ENCODE measurements around the gene CBX8. TPM values are rescaled to one million over a fixed set of nuclear protein-coding genes. Genes with fewer than 3 reads are reported as not detected.

Gene CBX8
- total RNA-seq = 1 to 10 TPM; 6.0 to 7.2 TPM

DNA sequence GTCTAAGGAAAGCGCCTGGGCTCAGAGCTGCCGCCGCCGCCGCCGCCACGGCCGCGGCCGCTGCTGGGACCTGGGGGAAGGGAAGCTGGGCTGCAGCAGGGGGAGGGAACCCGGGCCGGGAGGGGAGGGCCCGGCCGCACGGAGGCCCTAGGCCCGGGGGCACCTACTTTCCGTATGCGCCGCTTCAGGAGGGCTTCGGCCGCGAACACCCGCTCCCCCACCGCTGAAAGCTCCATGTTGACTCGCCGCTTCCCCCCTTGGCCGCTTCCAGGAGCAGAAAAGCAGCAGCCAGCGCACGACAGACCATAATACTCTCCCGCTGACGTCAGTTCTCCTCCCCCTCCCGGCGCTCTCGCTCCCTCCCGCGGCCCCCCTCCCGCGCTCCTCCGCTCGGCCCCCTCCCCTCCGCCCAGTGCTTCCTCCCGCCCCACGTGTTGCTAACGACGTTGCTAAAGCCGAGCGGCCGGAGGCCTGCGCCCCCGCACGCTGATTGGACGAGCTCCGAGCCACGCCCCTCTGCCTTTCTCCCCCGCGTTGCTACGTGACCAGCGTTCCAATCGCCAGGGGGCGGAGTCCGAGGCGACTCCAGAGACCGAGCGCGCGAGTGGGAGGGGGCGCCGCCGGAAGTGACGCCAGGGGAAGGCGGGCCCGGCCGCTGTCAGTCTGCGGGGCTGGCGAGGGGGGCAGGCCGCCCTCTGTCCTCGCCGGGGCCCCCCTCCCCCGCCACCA is at the start of gene CBX8:
CBX8 (minus strand) TSS at position 315 of the 729 bp plus-strand sequence; CDS start at position 236, 79 bp downstream.
- DNase-seq (peak; percentile 100), ATAC-seq (replicated peaks in 1 of 2) (peak; percentile 87)
- Mint-ChIP-seq H3K27ac (peak within 1 kb of the TSS; percentile 64), H3K27me3 (ENCODE audit: low read depth) (peaks cover 35% of the 10 kb centered on the region), H3K4me3 (peak within 1 kb of the TSS; percentile 77 to 86), H3K36me3 (ENCODE audit: insufficient read depth in 2 of 2) (peaks cover 2 to 7% of the 10 kb centered on the region in 2 donors), H3K4me1 (ENCODE audit: low read depth) (peaks cover 41% of the 10 kb centered on the region), H3K9me3 (no peaks in the 10 kb centered on the region)

DNA sequence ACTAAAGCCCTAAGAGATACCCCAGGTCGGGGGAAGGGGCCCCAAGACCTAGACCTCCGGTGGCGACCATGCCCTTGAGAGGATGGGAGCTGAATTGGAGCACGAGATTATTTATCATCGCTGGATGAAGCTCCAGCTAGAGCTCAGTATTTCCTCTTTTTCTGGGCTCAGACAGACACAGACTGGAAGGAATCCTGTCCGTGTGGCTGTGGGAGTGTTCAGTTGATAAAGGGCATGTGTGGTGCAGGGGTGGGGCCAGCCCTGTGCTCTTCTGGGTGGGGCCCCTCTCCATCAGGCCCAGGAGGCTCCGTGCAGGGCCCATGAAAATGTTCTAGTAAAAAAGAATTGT is 48.7 kb upstream of the CBX8 start:
- Mint-ChIP-seq H3K4me3 (no peak overlapping the region), H3K36me3 (ENCODE audit: insufficient read depth in 2 of 2) (no peaks in the 10 kb centered on the region), H3K27ac (no peak overlapping the region), H3K27me3 (ENCODE audit: low read depth) (peaks cover 32% of the 10 kb centered on the region), H3K9me3 (no peaks in the 10 kb centered on the region), H3K4me1 (ENCODE audit: low read depth) (peaks cover 28% of the 10 kb centered on the region)
- DNase-seq = no peak
- ATAC-seq (replicated peaks in 1 of 2) = no peak

DNA sequence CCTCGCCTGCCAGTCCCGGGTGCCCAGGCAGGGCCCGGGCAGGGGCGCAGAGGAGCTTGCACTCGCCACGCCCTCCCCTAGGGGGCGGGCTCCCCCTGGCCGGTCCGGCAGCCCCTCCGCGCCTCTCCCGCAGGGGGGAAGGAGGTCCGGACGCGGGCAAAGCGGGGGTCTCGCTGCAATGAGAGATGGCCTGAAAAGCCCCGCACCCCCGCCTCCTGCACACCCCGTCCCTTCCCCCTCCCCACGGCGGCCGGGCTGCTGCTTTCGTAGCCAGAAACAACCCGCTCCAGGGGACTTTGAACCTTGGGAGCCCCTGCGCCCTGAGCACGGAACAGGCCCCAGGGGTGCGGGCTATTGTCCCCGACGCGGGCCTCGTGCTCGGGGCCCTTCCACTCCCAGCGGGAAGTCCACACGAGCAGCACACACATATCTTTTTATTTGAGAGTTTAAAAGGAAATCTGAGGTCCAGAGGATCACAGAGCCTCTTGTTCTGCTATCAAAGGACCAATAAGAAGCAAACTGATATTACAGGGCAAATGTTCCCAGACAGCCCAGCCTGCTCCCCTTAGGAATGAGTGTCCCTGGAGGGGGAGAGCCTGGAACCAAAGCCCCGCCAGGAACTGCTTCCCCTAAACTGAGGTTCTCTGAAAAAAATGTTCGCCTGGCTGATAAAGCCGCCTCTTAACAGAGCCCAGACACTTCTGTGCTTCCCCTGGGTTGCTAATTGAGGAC is 48.2 kb upstream of the CBX8 start:
- H3K4me3 Mint-ChIP-seq = peak overlapping the region; percentile 49 to 55
- DNase-seq = peak; percentile 60 to 80
- peaks cover 24% of the 10 kb centered on the region for H3K4me1 Mint-ChIP-seq (ENCODE audit: low read depth)
- no peaks in the 10 kb centered on the region for H3K9me3 Mint-ChIP-seq
- ATAC-seq (replicated peaks in 1 of 2) = peak; percentile 55
- H3K36me3 Mint-ChIP-seq (ENCODE audit: insufficient read depth in 2 of 2) = no peaks in the 10 kb centered on the region
- H3K27ac Mint-ChIP-seq = no peak overlapping the region
- peaks cover 29% of the 10 kb centered on the region for H3K27me3 Mint-ChIP-seq (ENCODE audit: low read depth)

DNA sequence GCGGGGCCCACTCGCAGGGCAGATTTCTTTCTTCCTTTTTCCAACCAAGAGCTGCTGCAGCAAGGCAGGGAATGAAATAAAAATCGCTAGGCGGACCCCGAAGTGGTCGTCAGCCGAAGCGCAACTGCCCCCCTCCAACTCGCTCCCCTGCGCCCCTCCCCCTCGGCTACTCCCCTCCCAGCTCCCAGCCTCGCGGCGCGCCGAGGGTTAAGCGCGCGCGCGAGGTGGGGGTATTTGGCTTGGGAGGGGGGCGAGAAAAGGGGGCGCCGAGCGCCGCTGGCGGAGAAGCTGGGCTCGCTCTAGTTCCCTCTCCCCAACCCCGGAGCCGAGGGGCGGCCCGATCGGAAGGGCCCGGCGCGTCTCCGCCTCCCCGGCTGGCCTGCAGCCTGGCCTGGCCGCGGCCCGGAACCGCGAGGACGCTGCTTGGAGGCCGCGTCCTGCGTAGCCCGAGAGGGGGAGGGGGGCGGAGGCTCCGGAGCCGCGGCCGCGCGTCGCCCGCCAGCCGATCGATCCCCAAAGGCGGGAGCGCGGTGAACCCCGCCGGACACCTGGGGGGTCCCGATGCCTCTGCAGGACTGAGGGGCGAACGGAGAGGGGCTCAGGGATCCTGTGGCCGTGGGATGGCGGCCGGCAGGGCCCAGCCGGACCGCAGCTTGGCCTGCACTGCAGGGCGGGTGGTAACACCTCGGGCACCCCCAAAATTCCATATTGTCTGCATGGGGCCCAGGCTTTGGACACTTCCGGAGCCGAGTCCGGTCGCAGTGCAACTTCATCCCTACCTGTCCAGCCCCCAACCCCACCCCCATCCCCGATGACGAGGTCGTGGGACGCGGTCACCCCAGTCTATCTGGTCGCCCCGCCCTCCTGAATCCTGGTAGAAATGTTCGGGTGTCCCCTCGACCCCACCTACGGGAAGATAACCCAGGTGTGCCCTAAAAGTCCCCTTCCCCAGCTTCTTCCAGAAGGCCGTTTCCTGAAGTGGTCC is 47.2 kb upstream of the CBX8 start:
- peak in 1 of 2 donors; percentile 29 for DNase-seq
- Mint-ChIP-seq H3K36me3 (ENCODE audit: insufficient read depth in 2 of 2) (no peaks in the 10 kb centered on the region), H3K4me3 (peak overlapping the region; percentile 81 to 93), H3K4me1 (ENCODE audit: low read depth) (peaks cover 24% of the 10 kb centered on the region), H3K27ac (no peak overlapping the region), H3K9me3 (no peaks in the 10 kb centered on the region), H3K27me3 (ENCODE audit: low read depth) (peaks cover 29% of the 10 kb centered on the region)
- ATAC-seq (replicated peaks in 1 of 2) = no peak

DNA sequence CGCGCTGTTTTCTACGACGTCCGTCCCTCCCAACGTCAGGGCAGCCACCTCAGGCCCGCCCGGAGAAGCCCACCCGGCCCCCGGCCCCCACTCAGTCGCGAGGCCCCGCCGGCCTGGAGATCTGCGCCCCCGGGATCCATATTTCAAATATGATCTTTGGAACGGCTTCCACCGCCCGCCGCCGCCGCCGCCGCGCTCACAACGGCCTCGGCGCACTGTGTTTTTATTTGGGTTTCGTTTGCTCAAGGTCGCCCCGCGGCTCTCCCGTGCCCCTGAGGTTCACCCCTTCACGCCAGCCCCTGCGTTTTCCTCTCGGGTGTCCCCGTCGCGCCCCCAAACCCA is 46.6 kb upstream of the CBX8 start:
- H3K4me1 Mint-ChIP-seq (ENCODE audit: low read depth) = peaks cover 24% of the 10 kb centered on the region
- peaks cover 0 to under 1% of the 10 kb centered on the region in 2 donors for H3K36me3 Mint-ChIP-seq (ENCODE audit: insufficient read depth in 2 of 2)
- no peak for ATAC-seq (replicated peaks in 1 of 2)
- H3K27ac Mint-ChIP-seq = no peak overlapping the region
- DNase-seq = peak in 1 of 2 donors; percentile 31
- no peaks in the 10 kb centered on the region for H3K9me3 Mint-ChIP-seq
- peak overlapping the region; percentile 81 to 93 for H3K4me3 Mint-ChIP-seq
- H3K27me3 Mint-ChIP-seq (ENCODE audit: low read depth) = peaks cover 24% of the 10 kb centered on the region

DNA sequence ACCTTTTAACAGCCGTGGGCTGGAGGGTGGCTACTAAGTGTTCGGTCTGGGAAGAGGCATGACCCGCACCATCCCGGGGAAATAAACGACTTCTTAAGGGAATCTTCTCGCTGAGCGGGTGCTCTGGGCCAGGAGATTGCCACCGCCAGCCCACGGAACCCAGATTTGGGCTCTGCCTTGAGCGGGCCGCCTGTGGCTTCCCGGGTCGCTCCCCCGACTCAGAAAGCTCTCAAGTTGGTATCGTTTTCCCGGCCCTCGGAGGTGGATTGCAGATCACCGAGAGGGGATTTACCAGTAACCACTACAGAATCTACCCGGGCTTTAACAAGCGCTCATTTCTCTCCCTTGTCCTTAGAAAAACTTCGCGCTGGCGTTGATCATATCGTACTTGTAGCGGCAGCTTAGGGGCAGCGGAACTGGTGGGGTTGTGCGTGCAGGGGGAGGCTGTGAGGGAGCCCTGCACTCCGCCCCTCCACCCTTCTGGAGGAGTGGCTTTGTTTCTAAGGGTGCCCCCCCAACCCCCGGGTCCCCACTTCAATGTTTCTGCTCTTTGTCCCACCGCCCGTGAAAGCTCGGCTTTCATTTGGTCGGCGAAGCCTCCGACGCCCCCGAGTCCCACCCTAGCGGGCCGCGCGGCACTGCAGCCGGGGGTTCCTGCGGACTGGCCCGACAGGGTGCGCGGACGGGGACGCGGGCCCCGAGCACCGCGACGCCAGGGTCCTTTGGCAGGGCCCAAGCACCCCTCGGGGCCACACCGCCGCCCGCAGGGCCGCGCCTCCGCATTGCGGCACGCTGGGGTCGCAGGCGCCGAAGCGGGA is 46.0 kb upstream of the CBX8 start:
- DNase-seq (peak; percentile 45 to 54), ATAC-seq (replicated peaks in 1 of 2) (no peak)
- Mint-ChIP-seq H3K27me3 (ENCODE audit: low read depth) (peaks cover 18% of the 10 kb centered on the region), H3K4me3 (peak overlapping the region; percentile 79 to 85), H3K4me1 (ENCODE audit: low read depth) (peaks cover 30% of the 10 kb centered on the region), H3K9me3 (no peaks in the 10 kb centered on the region), H3K27ac (no peak overlapping the region), H3K36me3 (ENCODE audit: insufficient read depth in 2 of 2) (peaks cover 0 to 5% of the 10 kb centered on the region in 2 donors)

DNA sequence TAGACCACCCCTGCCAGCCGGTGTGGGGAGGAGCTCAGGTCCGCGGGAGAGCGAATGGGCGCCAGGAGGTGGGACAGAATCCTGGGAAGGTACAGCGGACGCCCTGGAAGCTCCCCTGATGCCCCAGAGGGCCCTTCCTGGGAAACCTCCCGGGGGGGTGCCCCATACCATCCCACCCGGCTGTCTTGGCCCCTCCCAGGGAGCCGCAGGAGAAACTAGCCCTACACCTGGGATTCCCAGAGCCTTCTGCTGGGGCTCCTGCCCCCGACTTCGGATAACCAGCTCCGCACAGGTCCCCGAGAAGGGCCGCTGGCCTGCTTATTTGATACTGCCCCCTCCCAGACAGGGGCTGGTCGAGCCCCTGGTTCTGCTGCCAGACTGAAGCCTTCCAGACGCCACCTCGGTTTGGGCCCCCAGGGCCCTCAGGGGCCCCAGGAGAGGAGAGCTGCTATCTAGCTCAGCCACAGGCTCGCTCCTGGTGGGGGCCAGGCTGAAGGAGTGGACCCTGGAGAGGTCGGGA is 45.3 kb upstream of the CBX8 start:
- DNase-seq (no peak), ATAC-seq (replicated peaks in 1 of 2) (no peak)
- Mint-ChIP-seq H3K4me1 (ENCODE audit: low read depth) (peaks cover 35% of the 10 kb centered on the region), H3K4me3 (peak overlapping the region; percentile 79 to 85), H3K27ac (peak overlapping the region; percentile 42), H3K9me3 (no peaks in the 10 kb centered on the region), H3K36me3 (ENCODE audit: insufficient read depth in 2 of 2) (peaks cover 0 to 5% of the 10 kb centered on the region in 2 donors), H3K27me3 (ENCODE audit: low read depth) (peaks cover 16% of the 10 kb centered on the region)

DNA sequence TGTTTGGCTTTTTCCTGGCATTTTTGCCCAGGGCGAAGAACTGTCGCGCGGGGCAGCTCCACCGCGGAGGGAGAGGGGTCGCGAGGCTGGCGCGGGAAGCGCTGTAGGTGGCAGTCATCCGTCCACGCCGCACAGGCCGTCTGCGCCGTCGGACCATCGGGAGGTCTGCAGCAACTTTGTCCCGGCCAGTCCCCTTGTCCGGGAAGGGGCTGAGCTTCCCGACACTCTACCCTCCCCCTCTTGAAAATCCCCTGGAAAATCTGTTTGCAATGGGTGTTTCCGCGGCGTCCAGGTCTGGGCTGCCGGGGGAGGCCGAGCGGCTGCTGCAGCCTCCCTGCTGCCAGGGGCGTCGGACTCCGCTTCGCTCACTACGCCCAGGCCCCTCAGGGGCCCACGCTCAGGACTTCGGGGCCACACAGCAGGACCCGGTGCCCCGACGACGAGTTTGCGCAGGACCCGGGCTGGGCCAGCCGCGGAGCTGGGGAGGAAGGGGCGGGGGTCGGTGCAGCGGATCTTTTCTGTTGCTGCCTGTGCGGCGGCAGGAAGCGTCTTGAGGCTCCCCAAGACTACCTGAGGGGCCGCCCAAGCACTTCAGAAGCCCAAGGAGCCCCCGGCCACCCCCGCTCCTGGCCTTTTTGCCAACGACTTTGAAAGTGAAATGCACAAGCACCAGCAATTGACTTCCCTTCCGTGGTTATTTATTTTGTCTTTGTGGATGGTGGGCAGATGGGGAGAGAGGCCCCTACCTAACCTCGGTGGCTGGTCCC is 44.7 kb upstream of the CBX8 start:
- peaks cover 42% of the 10 kb centered on the region for H3K4me1 Mint-ChIP-seq (ENCODE audit: low read depth)
- H3K27me3 Mint-ChIP-seq (ENCODE audit: low read depth) = peaks cover 16% of the 10 kb centered on the region
- H3K9me3 Mint-ChIP-seq = no peaks in the 10 kb centered on the region
- ATAC-seq (replicated peaks in 1 of 2) (no peak), DNase-seq (peak; percentile 32 to 43)
- peaks cover 0 to 5% of the 10 kb centered on the region in 2 donors for H3K36me3 Mint-ChIP-seq (ENCODE audit: insufficient read depth in 2 of 2)
- peak overlapping the region; percentile 42 for H3K27ac Mint-ChIP-seq
- peak overlapping the region; percentile 78 to 79 for H3K4me3 Mint-ChIP-seq

DNA sequence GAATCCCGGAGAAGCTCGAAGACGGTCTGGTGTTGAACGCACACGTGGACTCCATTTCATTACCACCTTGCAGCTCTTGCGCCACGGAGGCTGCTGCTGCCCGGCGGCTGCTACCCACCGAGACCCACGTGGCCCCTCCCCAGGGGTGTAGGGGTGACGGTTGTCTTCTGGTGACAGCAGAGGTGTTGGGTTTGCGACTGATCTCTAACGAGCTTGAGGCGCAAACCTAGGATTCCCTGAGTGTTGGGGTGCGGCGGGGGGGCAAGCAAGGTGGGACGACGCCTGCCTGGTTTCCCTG is 44.1 kb upstream of the CBX8 start:
- H3K4me1 Mint-ChIP-seq (ENCODE audit: low read depth) = peaks cover 44% of the 10 kb centered on the region

DNA sequence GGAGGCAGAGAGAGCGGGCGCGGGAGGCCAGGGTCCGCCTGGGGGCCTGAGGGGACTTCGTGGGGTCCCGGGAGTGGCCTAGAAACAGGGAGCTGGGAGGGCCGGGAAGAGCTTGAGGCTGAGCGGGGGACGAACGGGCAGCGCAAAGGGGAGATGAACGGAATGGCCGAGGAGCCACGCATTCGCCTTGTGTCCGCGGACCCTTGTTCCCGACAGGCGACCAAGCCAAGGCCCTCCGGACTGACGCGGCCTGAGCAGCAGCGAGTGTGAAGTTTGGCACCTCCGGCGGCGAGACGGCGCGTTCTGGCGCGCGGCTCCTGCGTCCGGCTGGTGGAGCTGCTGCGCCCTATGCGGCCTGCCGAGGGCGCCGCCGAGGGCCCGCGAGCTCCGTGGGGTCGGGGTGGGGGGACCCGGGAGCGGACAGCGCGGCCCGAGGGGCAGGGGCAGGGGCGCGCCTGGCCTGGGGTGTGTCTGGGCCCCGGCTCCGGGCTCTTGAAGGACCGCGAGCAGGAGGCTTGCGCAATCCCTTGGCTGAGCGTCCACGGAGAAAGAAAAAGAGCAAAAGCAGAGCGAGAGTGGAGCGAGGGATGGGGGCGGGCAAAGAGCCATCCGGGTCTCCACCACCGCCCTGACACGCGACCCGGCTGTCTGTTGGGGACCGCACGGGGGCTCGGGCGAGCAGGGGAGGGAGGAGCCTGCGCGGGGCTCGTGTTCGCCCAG is 43.6 kb upstream of the CBX8 start:
- Mint-ChIP-seq H3K4me1 (ENCODE audit: low read depth) (peaks cover 43% of the 10 kb centered on the region), H3K4me3 (peak overlapping the region; percentile 95), H3K27me3 (ENCODE audit: low read depth) (peaks cover 15% of the 10 kb centered on the region), H3K36me3 (ENCODE audit: insufficient read depth in 2 of 2) (peaks cover 0 to 5% of the 10 kb centered on the region in 2 donors), H3K27ac (peak overlapping the region; percentile 25), H3K9me3 (no peaks in the 10 kb centered on the region)
- ATAC-seq (replicated peaks in 1 of 2) (no peak), DNase-seq (peak; percentile 49 to 59)

More for the DNA sequence above, 44.1 kb upstream of the CBX8 start:
- no peaks in the 10 kb centered on the region for H3K9me3 Mint-ChIP-seq
- DNase-seq = peak in 1 of 2 donors; percentile 45
- peak overlapping the region in 1 of 2 donors; percentile 79 for H3K4me3 Mint-ChIP-seq
- peaks cover 16% of the 10 kb centered on the region for H3K27me3 Mint-ChIP-seq (ENCODE audit: low read depth)
- no peak overlapping the region for H3K27ac Mint-ChIP-seq
- no peak for ATAC-seq (replicated peaks in 1 of 2)
- peaks cover 0 to 5% of the 10 kb centered on the region in 2 donors for H3K36me3 Mint-ChIP-seq (ENCODE audit: insufficient read depth in 2 of 2)

Data from activated T-cell treated with anti-CD3 and anti-CD28 coated beads, Interleukin-2, amount 50 U/mL, for 72 hours (primary cell).